Measurements from ENCODE around the gene WNT7B. TPM values are rescaled to one million over a fixed set of nuclear protein-coding genes. Genes with fewer than 3 reads are reported as not detected.
A peak's percentile ranks its signal among the peaks of the same experiment; 100 is the strongest.

The WNT7B gene
- polyA plus RNA-seq (ENCODE audit: low read depth in 6 of 6): under 1 TPM in 2 of 6 donors, not detected in 4; 0.17 to 0.62 TPM

- Mint-ChIP-seq H3K4me1 (peaks cover 13 to 22% (median 18%) of the 10 kb centered on the region in 3 donors), H3K36me3 (no peaks in the 10 kb centered on the region), H3K9me3 (no peaks in the 10 kb centered on the region), H3K27me3 (peaks cover 26 to 42% (median 29%) of the 10 kb centered on the region in 3 donors), H3K27ac (peak within 1 kb of the TSS in 1 of 6 donors; percentile 4), H3K4me3 (peak within 1 kb of the TSS; percentile 58 to 85 (median 69))
- DNase-seq: no peak
- no peak for ATAC-seq (ENCODE audit: low read depth in 2 of 2)
Measured at GRCh38 chr22:45977003-45977411, at the start of gene WNT7B. Gene WNT7B, minus strand, starts transcription at chr22:45977162. Its CDS starts 408 bp downstream, at chr22:45976754.

DNA sequence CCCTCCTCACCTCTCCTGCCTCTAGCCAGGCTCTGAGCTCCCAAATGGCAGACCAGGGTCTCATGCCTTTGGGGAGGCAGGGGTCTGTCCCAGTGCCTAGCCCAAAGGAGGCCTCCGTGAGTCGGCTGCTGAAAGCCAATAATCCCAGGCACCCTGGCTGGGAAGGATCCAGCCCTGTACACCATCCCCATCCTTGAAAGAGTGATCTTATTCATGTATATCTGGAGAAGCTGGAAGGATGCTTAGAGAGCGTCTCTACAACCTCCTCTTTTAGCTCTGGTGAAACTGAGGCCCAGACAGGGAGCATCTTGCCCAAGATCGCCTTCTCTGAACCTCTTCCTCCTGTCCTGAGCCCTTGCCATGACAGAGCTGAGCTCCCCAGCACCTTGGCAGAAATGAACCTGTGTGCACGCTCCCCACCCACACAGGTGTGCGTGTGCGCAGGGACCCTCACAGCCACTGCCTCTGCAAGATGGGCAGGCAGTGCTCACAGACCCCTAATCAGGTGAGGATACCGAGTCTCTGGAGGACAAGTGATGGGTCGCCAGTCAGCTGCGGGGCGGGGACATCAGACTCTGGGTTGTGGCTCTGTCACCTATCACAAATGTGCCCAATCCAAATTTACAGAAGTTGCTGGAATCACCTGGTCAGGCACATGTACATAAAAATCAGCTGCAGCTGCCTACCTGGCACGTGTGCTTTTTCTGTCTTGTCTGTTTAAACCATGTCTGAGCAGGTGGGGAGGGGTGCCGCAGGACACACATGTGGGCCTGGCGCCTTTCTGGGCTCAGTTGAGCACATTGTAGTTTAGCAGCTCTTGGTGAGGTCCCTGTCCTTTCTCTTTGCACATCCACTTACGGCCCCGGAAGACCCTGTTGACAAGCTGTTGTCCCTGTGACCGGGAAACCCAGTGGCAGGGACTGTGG, 49.3 kb upstream of the WNT7B start:
- Mint-ChIP-seq H3K9me3 (no peaks in the 10 kb centered on the region), H3K27ac (peak overlapping the region in 1 of 6 donors; percentile 26), H3K4me3 (peak overlapping the region in 5 of 8 donors; percentile 25 to 80 (median 56)), H3K36me3 (peaks cover 0 to 10% of the 10 kb centered on the region in 2 donors), H3K27me3 (peaks cover 41 to 56% (median 49%) of the 10 kb centered on the region in 3 donors), H3K4me1 (peaks cover 5 to 8% (median 7%) of the 10 kb centered on the region in 3 donors)
- DNase-seq: no peak
- ATAC-seq (ENCODE audit: low read depth in 2 of 2): no peak

GRCh38 chr22:46025225-46025972, 48.4 kb upstream of the WNT7B start:
- Mint-ChIP-seq H3K4me3 (peak overlapping the region in 1 of 8 donors; percentile 6), H3K27ac (no peak overlapping the region), H3K27me3 (peaks cover 41 to 56% (median 49%) of the 10 kb centered on the region in 3 donors), H3K9me3 (no peaks in the 10 kb centered on the region), H3K36me3 (peaks cover 0 to 10% of the 10 kb centered on the region in 2 donors), H3K4me1 (peaks cover 5 to 8% (median 7%) of the 10 kb centered on the region in 3 donors)
- DNase-seq (no peak), ATAC-seq (ENCODE audit: low read depth in 2 of 2) (no peak)

GRCh38 chr22:46024136-46024840, 47.3 kb upstream of the WNT7B start:
- peaks cover 0 to 10% of the 10 kb centered on the region in 2 donors for H3K36me3 Mint-ChIP-seq
- peaks cover 36 to 56% (median 49%) of the 10 kb centered on the region in 3 donors for H3K27me3 Mint-ChIP-seq
- H3K9me3 Mint-ChIP-seq: no peaks in the 10 kb centered on the region
- no peak overlapping the region for H3K4me3 Mint-ChIP-seq
- ATAC-seq (ENCODE audit: low read depth in 2 of 2) (no peak), DNase-seq (no peak)
- H3K4me1 Mint-ChIP-seq: peaks cover 5 to 8% (median 7%) of the 10 kb centered on the region in 3 donors
- H3K27ac Mint-ChIP-seq: no peak overlapping the region

DNA sequence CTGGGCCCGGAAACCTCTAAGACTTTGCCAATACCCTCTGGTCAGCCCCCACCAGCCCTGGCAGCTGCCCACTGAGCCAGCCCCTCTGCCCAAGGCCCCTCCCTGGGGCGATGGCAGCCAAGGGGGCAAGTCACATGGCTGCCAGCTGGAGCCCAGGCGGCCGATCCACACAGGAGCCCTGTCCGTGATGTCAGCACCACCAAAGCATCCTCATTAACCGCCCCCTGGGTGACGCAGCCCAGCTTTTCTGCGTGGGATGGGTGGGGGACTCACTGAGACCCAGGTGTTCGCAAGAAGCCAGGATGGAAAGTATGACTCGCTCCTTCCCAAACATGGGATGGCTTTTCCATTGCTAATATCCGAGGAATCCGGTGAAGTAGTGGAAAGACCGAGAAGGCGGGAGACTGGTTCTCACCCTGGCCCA, 46.6 kb upstream of the WNT7B start:
- H3K9me3 Mint-ChIP-seq: no peaks in the 10 kb centered on the region
- no peak for DNase-seq

DNA sequence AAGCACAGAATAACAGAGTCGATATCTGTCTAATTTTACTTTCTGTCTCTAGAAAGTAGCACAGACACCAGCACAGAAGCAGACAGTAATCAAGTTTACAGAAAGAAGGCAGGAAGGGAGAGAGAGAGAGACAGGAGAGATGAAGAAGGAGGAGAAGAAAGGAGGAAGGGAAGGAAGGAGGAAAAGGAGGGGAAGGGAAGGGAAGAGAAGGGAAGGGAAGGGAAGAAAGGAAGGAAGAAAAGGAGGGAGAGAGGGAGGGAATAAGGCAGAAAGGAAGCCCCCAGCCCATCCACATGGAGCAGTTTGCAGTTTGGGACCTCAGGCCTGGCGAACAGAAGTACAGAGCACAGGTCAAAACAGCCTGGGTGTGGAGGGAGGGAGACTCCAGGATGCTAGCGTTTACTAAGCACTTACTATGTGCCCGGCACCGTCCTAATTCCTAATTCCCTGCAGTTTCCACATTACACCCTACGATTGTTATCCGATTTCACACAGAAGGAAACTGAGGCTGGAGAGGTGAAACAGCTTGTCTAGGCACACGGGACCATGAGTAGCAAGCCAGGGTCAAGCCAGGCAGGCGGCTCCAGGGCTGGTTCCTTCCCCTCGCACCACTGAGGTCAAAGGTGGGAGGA, 46.0 kb upstream of the WNT7B start:
- H3K36me3 Mint-ChIP-seq: peaks cover 0 to 10% of the 10 kb centered on the region in 2 donors
- peaks cover 5 to 8% (median 7%) of the 10 kb centered on the region in 3 donors for H3K4me1 Mint-ChIP-seq
- DNase-seq (no peak), ATAC-seq (ENCODE audit: low read depth in 2 of 2) (no peak)
- H3K4me3 Mint-ChIP-seq: no peak overlapping the region
- peaks cover 32 to 51% (median 45%) of the 10 kb centered on the region in 3 donors for H3K27me3 Mint-ChIP-seq
- no peaks in the 10 kb centered on the region for H3K9me3 Mint-ChIP-seq
- peak overlapping the region in 1 of 6 donors; percentile 5 for H3K27ac Mint-ChIP-seq

More for the DNA sequence above, 46.6 kb upstream of the WNT7B start:
- Mint-ChIP-seq H3K27ac (no peak overlapping the region), H3K27me3 (peaks cover 36 to 56% (median 49%) of the 10 kb centered on the region in 3 donors), H3K4me3 (no peak overlapping the region), H3K36me3 (peaks cover 0 to 10% of the 10 kb centered on the region in 2 donors), H3K4me1 (peaks cover 5 to 8% (median 7%) of the 10 kb centered on the region in 3 donors)
- no peak for ATAC-seq (ENCODE audit: low read depth in 2 of 2)

DNA sequence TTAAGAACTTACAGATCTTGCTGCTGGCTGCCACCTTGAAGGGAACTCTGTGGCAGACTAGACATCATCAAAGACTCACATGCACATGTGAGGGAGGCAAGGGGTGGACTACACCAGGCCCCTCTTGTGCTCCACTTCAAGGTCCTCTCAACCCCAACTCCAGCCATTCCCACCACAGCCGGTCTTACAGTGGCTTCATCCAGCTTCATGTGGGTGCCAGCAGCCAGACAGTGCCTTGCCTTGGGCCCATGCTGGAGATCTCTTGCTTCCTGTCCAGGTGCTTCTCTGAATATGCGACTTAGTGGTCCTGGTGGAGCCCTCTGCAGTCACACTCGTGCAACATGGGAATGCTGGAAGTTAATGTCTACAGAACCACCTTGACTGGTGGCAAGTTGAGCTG, 44.6 kb upstream of the WNT7B start:
- ATAC-seq (ENCODE audit: low read depth in 2 of 2) (no peak), DNase-seq (no peak)
- no peak overlapping the region for H3K27ac Mint-ChIP-seq
- H3K9me3 Mint-ChIP-seq: no peaks in the 10 kb centered on the region
- peaks cover 27 to 40% (median 36%) of the 10 kb centered on the region in 3 donors for H3K27me3 Mint-ChIP-seq
- no peak overlapping the region for H3K4me3 Mint-ChIP-seq
- peaks cover 0 to 10% of the 10 kb centered on the region in 2 donors for H3K36me3 Mint-ChIP-seq
- H3K4me1 Mint-ChIP-seq: peaks cover under 1 to 4% (median 2%) of the 10 kb centered on the region in 3 donors

DNA sequence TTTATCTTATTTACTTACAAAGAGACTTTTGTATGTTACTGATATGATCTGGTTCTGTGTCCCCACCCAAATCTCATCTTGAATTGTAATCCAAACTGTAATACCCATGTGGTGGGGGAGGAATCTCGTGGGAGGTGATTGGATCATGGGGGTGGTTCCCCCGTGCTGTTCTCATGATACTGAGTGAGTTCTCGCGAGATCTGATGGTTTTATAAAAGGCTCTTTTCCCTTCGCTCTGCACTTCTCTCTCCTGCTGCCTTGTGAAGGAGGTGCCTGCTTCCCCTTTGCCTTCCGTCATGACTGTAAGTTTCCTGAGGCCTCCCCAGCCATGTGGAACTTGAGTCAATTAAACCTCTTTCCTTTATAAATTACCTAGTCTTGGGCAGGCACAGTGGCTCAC, 42.4 kb upstream of the WNT7B start:
- H3K36me3 Mint-ChIP-seq: no peaks in the 10 kb centered on the region
- DNase-seq: no peak
- no peak for ATAC-seq (ENCODE audit: low read depth in 2 of 2)
- peaks cover 6 to 18% (median 13%) of the 10 kb centered on the region in 3 donors for H3K27me3 Mint-ChIP-seq
- H3K4me3 Mint-ChIP-seq: no peak overlapping the region
- H3K4me1 Mint-ChIP-seq: peaks cover 0 to 2% (median under 1%) of the 10 kb centered on the region in 3 donors
- H3K27ac Mint-ChIP-seq: peak overlapping the region in 1 of 6 donors; percentile 79
- H3K9me3 Mint-ChIP-seq: no peaks in the 10 kb centered on the region

DNA sequence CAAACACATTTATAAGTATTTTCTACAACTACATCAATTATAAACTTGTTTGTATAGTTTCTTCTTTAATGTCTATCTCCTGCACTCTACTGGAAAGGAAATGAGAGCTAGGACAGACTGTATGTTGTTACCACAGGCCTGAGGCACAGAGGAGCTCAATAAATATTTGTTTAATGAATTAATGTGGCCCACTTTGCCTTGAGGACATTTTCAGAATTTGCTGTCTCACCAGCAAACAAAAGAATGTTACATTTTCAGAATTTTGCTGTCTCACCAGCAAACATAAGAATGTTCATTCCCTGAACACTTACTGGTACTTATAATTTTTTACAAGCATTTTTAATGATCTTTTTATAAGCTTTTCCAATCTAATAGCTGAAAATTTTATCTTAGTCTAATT, 41.9 kb upstream of the WNT7B start:
- DNase-seq: no peak
- no peak for ATAC-seq (ENCODE audit: low read depth in 2 of 2)
- Mint-ChIP-seq H3K27me3 (peaks cover 5 to 13% (median 9%) of the 10 kb centered on the region in 3 donors), H3K36me3 (no peaks in the 10 kb centered on the region), H3K27ac (no peak overlapping the region), H3K4me1 (peaks cover 0 to 7% (median 5%) of the 10 kb centered on the region in 3 donors), H3K4me3 (no peak overlapping the region), H3K9me3 (no peaks in the 10 kb centered on the region)

DNA sequence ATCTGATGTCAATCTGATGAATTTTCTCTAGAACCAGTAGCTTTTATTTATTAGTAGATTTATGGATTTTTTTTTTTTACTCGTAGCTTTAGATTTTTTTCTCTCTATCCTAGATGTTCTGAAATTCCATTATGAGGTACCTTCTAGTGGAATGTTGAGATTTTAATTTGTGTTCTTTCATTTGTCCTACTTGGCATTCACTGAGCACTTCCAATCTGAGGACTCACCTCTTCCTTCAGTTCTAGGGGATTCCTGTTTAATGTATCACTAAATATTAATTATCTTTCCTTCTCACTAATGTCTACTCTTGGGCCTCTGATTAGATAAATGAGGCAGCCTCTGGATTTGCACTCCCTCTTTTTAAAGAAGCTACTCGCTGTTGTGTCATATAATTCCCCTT, 40.2 kb upstream of the WNT7B start:
- Mint-ChIP-seq H3K9me3 (no peaks in the 10 kb centered on the region), H3K4me1 (peaks cover 3 to 16% (median 8%) of the 10 kb centered on the region in 3 donors), H3K27ac (no peak overlapping the region), H3K4me3 (peak overlapping the region in 2 of 8 donors; percentile 37 to 68), H3K27me3 (no peaks in the 10 kb centered on the region), H3K36me3 (no peaks in the 10 kb centered on the region)
- ATAC-seq (ENCODE audit: low read depth in 2 of 2) (no peak), DNase-seq (no peak)

GRCh38 chr22:46013460-46014416, 36.8 kb upstream of the WNT7B start:
- DNase-seq: peak; percentile 65
- peak overlapping the region; percentile 85 to 94 (median 88) for H3K4me3 Mint-ChIP-seq
- ATAC-seq (ENCODE audit: low read depth in 2 of 2): peak; percentile 75 to 77
- H3K36me3 Mint-ChIP-seq: no peaks in the 10 kb centered on the region
- H3K4me1 Mint-ChIP-seq: peaks cover 3 to 16% (median 8%) of the 10 kb centered on the region in 3 donors
- peaks cover 0 to 6% (median 4%) of the 10 kb centered on the region in 3 donors for H3K27me3 Mint-ChIP-seq
- H3K27ac Mint-ChIP-seq: peak overlapping the region in 5 of 6 donors; percentile 66 to 88 (median 82)
- H3K9me3 Mint-ChIP-seq: peaks cover 0 to 12% (median 4%) of the 10 kb centered on the region in 7 donors

Measured in naive B cell (primary cell).